ENCODE measurements around the gene GTF3A.

Gene GTF3A

GRCh38 chr13:27405546-27406134 is 18.8 kb upstream of the GTF3A start:
- no peak for DNase-seq (ENCODE audit: low read depth)

DNA sequence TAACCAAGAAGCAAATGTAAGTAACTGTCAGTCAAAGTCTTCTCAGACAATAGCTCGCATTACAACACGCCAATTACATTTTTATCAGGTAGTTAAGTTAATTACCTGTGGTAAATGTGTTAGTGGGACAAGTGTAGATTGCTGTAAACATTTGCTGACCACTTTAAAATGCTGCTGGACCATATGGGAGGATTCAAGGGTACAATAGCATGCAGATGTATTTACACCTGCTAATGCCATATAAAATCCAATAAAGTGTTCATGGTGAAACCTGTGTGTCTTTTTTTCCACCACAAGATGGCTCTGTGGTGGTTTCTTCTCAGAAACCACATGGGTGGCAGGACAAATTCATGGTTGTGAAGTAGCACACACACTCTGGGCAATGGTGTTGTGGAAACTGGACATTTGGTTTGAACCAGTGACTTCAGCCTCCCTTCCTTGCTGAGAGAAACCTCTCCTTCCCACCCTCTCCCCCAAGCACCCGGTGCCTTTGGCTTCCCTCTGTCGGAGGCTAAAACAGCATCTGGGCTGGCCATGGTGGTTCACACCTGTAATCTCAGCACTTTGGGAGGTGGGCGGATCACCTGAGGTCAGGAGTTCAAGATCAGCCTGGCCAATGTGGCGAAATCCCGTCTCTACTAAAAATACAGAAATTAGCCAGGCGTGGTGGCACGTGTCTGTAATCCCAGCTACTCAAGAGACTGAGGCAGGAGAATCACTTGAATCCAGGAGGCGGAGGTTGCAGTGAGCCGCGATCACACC is 18.1 kb upstream of the GTF3A start:
- DNase-seq (ENCODE audit: low read depth), result no peak

- DNase-seq (ENCODE audit: low read depth), result no peak
These were observed 16.3 kb upstream of the GTF3A start for GRCh38 chr13:27408074-27408473.

DNA sequence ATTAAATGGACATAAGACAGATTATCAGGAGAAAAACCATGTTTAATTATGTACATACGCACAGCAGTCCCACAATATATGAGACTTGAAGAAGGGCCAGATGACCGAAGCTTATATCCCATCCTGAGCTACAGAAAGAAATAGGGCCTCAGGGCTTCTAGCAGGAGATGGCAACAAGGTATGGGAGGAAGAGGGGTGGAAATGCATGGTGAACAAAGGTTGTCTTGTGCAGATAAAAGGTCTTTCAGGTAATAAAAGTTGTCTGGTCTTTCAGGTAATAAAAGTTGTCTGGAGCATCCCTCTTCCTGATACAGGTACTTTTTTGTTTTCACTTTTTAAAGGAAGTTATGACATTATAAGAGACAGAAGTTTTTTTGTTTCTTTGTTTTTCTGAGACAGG is 15.4 kb upstream of the GTF3A start:
- no peak for DNase-seq (ENCODE audit: low read depth)

GRCh38 chr13:27411341-27411740 is 13.1 kb upstream of the GTF3A start:
- no peak for DNase-seq (ENCODE audit: low read depth)

DNA sequence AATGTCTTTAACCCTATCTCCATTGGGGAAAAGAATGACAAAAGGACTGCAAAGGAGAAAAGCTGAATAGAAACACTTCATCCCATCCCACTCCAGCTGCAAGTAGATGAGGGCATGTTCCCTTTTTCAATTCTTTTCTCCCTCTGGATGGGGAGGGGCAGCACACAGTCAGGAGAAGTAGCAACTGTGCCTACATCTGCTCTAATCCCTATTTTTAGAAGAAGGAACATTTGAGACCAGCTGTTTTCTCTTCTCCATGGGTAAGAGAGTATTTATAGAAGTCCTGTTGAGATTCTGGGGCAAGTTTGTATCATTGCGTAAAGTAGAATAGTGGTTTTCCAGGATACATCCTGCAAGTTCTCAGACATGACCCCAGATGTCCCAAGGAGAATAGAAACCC is 9.3 kb upstream of the GTF3A start:
- no peak for DNase-seq (ENCODE audit: low read depth)

DNA sequence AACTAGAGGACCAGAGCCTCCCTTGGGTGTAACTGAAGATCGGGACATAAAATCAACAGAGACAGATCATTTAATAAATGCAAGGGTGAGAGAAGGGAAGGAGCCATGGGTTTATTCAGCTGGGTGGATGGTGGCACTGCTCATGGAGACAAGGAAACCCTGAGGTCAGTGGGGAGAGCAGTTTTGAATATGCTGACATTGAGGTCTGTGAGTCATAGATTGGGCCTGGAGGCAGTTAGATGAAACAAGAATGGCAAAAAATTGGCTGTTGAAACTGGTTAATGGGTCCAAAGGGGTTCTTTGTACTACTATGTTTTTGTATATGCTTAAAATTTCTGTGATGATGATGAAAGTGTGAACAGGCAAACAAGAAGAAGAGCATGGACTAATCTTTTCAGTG is 5.1 kb upstream of the GTF3A start:
- no peak for DNase-seq (ENCODE audit: low read depth)

DNA sequence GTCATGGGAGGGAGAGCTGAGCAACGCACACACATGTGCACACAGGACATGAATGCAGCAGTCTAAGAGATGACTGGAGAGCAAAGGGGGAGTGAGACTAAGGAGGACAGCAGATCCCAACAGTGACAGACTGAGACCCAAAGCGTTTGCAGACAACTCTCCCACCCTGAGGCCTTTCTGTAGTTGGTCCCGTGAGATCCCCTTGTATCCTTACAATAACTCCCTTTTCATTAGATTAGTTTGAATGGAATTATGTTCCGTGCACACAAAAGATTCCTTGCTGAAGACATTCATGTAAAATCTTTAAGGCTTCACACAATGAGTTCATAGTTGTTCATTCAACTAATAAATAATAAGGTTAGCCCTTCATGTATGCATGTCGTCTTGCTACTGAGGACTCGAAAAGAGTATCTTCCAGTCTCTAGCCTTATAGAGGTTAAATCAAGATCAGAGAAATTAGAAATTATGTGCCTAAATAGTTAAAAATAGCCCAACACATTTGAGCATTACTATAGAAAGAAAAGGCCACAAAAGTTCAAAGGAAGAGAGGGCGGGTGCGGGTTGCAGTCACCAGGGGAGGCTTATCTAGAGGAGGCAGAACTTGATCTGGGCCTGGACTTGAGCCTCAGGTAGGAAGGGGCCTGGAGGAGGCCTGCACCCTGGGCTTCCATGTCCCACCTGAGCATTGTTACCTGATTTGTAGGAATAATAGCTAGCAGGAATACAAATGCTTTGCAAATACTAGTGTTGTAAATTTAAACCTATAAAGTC is 3.1 kb upstream of the GTF3A start:
- DNase-seq (ENCODE audit: low read depth), result no peak

DNA sequence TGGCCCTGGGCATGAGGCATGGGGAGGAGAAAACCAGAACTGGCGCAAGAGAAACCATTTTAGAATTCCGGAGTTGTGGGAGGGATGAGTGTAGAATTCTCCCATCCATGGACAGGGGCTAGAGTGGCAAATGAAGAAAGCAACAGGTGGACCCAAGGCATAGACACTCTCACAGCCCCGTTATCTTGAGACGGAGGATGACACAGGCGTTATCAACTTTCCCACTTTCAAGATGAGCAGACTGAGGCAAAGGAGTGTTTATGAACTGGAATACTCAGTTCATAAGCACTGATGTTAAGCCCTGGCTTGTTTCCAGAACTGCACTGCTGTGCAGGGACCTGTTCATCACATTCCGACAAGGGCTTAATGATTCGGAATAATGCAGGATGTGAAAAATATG is 1.1 kb upstream of the GTF3A start:
- no peak for DNase-seq (ENCODE audit: low read depth)

DNA sequence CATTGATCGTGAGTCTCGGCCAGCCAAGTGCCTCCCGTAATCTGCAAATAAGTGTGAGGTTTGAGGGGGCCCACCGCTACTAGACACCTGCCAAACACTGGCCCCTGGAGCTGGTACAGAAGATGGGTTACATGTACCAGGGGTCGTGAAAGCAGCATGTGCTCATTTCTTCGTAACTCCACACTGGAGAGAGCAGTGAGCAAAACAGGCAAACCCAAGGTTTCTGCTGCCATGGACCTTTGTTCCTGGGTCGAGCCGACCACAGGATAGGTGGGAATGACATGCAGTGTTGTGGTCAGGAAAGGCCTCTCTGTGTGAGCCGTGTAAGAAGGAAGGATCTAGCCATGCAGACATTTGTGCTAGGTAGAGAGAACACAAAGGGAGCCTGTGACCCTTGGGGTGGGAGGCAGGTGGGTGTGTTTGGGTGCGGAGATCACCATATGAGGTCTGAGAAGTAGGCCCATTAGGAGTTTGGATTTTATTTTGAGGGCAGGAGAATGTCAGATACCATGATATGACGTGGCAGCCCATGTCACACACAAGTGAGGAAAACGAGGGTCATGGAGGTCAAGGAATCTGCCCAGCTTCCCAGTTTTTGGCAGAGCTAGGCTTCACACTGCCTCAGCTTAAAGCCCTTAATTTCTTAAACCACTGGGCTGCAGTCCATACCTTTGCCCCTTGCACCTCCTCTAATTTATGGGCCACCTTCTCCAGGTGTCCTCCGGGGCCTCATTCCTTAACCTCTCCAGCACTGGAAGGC is 919 bp downstream of the GTF3A start:
- DNase-seq (ENCODE audit: low read depth), result no peak

DNA sequence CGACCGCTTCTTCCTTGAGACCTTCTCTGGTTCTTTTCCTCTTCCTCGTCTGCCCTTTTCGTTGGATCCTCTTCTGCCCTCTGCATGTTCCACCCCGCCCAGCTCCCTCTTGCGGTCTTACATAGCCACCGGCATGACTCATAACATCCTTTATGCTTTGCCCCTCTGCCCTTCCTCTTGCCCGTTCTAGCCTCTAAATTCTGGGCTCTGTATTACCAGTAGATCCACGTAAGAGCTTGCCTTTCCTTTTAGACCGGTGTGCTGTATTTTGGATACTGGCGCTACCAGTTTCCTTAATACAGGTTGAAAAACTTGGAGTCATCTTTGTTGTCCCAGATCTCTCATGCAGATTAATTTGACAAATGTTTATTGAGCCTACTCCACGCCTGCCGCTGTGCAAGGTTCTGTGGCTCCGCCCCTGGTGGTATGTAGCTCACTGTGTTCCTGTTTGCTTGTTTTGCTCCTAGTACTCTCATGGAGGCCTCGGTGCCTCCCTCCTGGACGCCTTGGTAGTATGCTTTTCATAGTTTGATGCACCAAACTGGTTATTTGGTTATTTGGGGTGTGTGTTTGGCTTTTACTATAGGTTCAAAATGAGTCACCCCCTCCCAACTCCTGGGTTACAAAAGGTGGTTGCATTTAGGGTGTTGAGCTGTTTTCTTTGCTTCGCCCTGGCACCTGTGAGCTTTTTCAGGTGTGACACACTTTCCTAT is 1.7 kb downstream of the GTF3A start:
- no peak for DNase-seq (ENCODE audit: low read depth)

DNA sequence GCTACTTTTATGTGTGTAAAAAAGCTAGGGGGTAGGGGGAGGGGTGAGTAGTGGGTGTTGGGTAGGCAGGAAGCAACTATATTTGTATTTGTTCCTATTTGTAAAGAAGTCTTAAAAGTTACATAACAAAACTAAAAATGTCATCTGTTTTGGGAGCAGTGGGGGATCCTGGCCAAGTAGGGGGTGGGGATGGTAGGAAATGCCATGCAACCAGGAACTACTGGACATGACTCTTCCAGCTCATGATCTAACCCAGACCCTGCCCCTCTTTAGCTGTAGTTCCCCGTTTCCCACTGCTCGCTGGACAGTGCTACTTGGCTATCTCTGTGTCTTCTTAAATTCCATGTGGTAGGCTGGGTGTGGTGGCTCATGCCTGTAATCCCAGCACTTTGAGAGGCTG is 3.2 kb downstream of the GTF3A start:
- no peak for DNase-seq (ENCODE audit: low read depth)

DNA sequence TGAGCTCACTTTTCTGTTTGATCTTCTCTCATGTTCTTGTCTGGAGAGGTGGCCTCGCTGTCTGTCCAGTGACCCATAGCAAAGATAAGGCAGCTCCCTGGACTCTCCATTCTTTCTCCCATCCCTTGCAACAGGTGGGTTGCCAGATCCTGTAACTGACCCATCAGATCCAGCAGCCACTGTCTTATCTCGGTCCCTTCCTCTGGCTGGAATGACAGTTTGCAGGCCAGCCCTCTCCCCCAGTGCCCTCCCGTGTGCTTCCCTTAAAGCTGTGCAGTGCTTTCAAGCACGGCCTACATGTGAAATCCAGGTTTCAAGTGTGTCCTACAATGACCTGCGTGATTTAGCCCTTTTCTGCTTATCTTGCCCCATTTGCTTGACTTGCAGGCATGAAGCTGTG is 3.7 kb downstream of the GTF3A start:
- DNase-seq (ENCODE audit: low read depth), result no peak

- no peak for DNase-seq (ENCODE audit: low read depth)
These were observed 7.8 kb downstream of the GTF3A start for GRCh38 chr13:27432180-27432579.

- no peak for DNase-seq (ENCODE audit: low read depth)
These were observed 8.3 kb downstream of the GTF3A start for GRCh38 chr13:27432611-27433210.

GRCh38 chr13:27437126-27437525 is 12.7 kb downstream of the GTF3A start:
- DNase-seq (ENCODE audit: low read depth), result no peak

DNA sequence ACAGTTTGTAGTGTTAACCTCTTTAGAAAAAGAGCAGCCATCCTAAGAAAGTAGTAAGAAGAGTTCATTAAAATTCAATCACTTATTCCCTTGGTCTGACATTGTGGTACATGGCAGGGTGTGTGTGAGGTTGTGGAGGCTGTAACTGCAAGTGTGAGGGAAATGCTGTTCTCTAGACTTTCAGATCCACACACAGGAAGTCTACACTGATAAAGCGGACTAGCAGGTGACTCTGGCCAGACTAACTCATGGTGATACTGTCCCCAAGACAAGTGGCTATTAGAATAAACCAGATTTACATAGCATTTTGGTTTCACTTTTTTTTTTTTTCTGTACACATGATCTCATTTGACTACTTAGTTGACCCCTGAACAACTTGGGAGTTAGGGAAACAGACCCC is 16.0 kb downstream of the GTF3A start:
- DNase-seq (ENCODE audit: low read depth), result no peak

DNA sequence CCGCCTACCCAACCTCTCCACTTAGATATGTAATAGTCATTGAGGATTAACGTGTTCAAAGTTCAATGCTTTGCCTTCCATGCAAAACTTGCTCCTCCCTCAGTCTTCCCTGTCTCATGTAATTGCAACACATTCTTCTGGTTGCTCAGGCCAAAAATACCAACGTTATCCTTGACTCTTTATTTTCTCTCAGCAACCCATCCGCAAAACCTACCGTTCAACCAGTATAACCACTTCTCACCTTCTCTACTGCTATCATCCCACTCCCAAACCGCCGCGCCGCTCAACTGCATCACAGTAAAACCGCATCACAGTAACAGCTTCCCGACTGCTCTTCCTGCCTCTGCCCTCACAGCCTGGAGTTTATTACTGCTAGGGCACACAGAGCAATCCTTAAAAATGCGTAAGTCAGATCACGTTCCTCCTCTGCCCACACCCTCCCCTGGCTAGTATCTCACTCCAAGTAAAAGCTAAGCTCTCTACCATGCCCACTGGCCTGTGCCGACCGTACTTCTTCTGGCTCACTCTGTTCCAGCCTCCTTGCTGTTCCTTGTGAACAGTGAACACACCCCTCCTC is 17.7 kb downstream of the GTF3A start:
- DNase-seq (ENCODE audit: low read depth), result no peak

GRCh38 chr13:27442797-27443196 is 18.4 kb downstream of the GTF3A start:
- DNase-seq (ENCODE audit: low read depth), result no peak

DNA sequence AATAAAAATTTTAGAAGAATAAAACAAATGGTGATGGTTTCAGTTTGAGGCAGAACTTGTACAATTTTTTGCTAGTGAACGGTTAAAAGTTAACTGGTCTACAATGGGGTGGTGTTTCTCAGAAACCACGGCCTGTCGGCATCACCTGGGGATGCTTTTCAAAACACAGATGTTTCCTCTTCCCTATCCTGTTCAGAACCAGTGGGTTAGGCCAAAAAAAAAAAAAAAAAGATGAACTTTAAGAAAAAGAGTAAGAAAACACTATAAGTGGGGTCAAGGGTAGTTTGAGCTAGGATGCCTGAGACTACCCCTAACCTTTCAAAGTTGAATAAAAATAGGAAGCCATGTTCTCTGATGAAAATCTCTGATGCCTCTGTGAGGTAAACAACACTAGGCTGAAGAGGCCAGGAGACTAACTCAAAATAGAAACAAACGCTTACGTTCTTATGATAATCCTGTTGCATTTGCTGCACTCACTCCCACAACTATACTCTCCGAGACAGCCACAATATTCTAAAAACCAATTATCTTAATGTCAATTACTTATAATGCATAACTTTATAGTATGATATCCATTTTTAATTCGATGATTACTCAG is 22.7 kb downstream of the GTF3A start:
- DNase-seq (ENCODE audit: low read depth), result no peak

- DNase-seq (ENCODE audit: low read depth), result no peak
These were observed 23.9 kb downstream of the GTF3A start for GRCh38 chr13:27448308-27448707.
